Endothelial cell of umbilical vein (primary cell): ENCODE results near the gene XYLT1.

ENCODE experiments used
- CTCF ChIP-seq, 2 donors: IDR thresholded peaks; 1 replicate in 1 of 2; 2 replicates in 1 of 2; pipeline ENCODE4 v1.5.1; 2011; ENCODE audit warnings: low read length in 2 of 2, mild to moderate bottlenecking in 2 of 2, moderate library complexity in 2 of 2, control low read depth in 1 of 2, inconsistent platforms in 1 of 2, low read depth in 1 of 2; ENCODE audit not compliant: insufficient read depth in 1 of 2; ENCODE audit errors: extremely low read depth in 1 of 2
- EZH2 ChIP-seq: IDR thresholded peaks from 2 replicates; pipeline ENCODE4 v1.6.1; 2012; ENCODE audit warnings: borderline replicate concordance, low read depth, mild to moderate bottlenecking, moderate library complexity, low read length, inconsistent platforms; ENCODE audit not compliant: severe bottlenecking
- GATA2 ChIP-seq: IDR thresholded peaks from 2 replicates; pipeline ENCODE4 v1.7.0; 2011; ENCODE audit warnings: low read depth, mild to moderate bottlenecking, moderate library complexity, mixed read lengths, low read length; ENCODE audit not compliant: insufficient read length, insufficient read depth
- JUN ChIP-seq: IDR thresholded peaks from 2 replicates; pipeline ENCODE4 v1.6.1; 2011; ENCODE audit warnings: borderline replicate concordance, low read depth; ENCODE audit not compliant: insufficient read length, insufficient read depth
- MAX ChIP-seq: IDR thresholded peaks from 2 replicates; pipeline ENCODE4 v1.6.1; 2011; ENCODE audit not compliant: insufficient read depth, insufficient read length
- MYC ChIP-seq: IDR thresholded peaks from one replicate; pipeline ENCODE4 v1.6.1; 2011; ENCODE audit warnings: mild to moderate bottlenecking, low read depth, low read length
- POLR2A ChIP-seq: IDR thresholded peaks from 2 replicates; pipeline ENCODE4 v1.6.1; 2012; ENCODE audit warnings: low read depth, mild to moderate bottlenecking, control low read depth, low read length
- POLR2AphosphoS5 ChIP-seq: IDR thresholded peaks from 2 replicates; pipeline ENCODE4 v1.6.1; 2012; ENCODE audit warnings: low read depth, mild to moderate bottlenecking, control low read depth, low read length, moderate library complexity; ENCODE audit not compliant: insufficient read depth

- TF ChIP-seq EZH2, result no peak
- no peak for TF ChIP-seq CTCF (IDR thresholded peaks at IDR 0.05; ENCODE audit: extremely low read depth in 1 of 2, insufficient read depth in 1 of 2, low read depth in 1 of 2, low read length in 2 of 2)
- TF ChIP-seq POLR2AphosphoS5, result no peak
- TF ChIP-seq MAX, result no peak
- no peak for TF ChIP-seq POLR2A
- no peak for TF ChIP-seq MYC
- no peak for TF ChIP-seq GATA2
- TF ChIP-seq JUN, result no peak
Measured at GRCh38 chr16:17211797-17212196, 259.0 kb downstream of the XYLT1 start.
